Breast epithelium (tissue), 3 donors: ENCODE results near the gene FAF2.

Source experiments
- POLR2A ChIP-seq: fragments of 450-650 bp; IDR thresholded peaks from one replicate; pipeline ENCODE4 v1.6.1; 2016; ENCODE audit warnings: antibody characterized with exemption, mild to moderate bottlenecking, moderate library complexity
- POLR2AphosphoS5 ChIP-seq, 3 donors: sonication (generic); formaldehyde crosslinking; IDR thresholded peaks; one replicate each; pipeline ENCODE4 v1.6.1; 2017; ENCODE audit warnings: antibody characterized with exemption in 3 of 3
- TF ChIP-seq, protein P1 (sequence below), 3 donors: fragments of 450-650 bp; IDR thresholded peaks; one replicate each; pipeline ENCODE4 v1.5.1; 2016 to 2017; ENCODE audit warnings: antibody characterized with exemption in 3 of 3, mild to moderate bottlenecking in 3 of 3, moderate library complexity in 3 of 3

DNA sequence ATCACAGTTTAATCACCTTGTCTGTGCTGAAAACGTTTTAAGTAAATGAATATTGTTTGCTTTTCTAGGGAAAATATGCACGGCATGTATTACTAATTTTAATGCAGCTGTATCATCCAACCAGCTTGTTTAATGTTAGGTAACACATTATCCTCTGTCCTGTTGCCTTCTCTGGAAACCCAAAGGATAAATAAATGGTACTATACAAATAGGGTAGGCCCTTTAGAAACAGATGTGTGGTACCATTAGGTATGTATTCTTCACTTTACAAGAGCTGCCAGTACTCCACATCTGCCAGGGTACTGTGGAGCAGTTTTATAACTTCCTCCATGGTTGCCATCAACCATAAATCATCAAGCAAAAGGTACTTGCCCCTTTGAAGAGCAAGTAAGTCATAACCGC, 42.9 kb downstream of the FAF2 start:
- TF ChIP-seq, protein P1, sequence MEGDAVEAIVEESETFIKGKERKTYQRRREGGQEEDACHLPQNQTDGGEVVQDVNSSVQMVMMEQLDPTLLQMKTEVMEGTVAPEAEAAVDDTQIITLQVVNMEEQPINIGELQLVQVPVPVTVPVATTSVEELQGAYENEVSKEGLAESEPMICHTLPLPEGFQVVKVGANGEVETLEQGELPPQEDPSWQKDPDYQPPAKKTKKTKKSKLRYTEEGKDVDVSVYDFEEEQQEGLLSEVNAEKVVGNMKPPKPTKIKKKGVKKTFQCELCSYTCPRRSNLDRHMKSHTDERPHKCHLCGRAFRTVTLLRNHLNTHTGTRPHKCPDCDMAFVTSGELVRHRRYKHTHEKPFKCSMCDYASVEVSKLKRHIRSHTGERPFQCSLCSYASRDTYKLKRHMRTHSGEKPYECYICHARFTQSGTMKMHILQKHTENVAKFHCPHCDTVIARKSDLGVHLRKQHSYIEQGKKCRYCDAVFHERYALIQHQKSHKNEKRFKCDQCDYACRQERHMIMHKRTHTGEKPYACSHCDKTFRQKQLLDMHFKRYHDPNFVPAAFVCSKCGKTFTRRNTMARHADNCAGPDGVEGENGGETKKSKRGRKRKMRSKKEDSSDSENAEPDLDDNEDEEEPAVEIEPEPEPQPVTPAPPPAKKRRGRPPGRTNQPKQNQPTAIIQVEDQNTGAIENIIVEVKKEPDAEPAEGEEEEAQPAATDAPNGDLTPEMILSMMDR (IDR thresholded peaks at IDR 0.05): no peak
- TF ChIP-seq POLR2AphosphoS5 (IDR thresholded peaks at IDR 0.05) (no peak), POLR2A (no peak)
